Raji (cell line): ENCODE data around the gene MOV10L1.

Experiments used
- POLR2A ChIP-seq: IDR thresholded peaks from 2 replicates; pipeline ENCODE4 v1.6.1; 2011; ENCODE audit warnings: low read depth, low read length, control low read depth; ENCODE audit not compliant: insufficient read depth

MOV10L1 gene

GRCh38 chr22:50150161-50151129 is 60.6 kb downstream of the MOV10L1 start:
- TF ChIP-seq POLR2A: no peak

DNA sequence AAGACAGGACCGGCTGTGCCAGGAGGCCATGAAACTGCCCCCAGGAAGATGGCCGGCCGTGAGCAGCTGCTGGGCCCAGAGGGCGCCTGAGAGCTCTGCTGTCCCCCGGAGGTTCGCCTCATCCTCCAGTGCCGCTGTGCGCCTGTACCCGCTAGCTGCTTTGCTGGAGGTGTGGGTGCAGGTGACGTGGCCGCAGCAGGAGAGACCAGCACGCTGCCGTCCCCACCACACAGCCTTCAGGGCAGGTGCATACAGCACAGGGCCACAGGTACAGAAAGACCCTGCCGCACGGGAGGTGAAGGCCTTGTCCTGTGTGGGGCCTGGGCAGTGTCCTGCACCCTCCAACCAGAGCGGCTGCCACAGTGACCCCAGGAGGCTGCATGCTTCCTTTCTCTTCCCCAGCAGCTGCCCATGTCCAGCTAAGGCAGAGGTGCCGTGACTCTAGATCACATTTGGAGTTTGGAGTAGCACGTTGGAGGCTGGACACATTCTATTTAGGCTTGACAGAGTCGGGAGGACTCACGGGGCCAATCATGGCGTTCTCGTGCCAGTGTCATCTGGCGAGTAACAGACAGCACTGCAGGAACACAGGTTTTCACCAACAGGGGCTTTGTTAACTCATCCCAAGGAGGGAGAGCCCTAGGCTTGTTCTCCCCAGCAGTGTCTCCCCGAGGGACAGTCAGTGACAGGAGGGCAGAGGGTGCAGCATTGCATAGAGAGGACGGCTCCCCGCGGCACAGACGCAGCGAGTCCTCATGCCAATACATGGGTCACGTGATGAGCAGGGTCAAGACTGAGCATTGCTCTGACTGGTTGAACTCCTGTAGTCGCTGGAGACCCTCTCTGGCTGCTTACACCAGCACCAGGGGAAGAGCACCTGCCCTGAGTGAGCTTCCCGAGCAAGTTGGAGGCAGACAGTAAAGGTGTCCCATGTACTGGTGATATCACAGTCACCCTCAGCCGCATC is 62.0 kb downstream of the MOV10L1 start:
- no peak for TF ChIP-seq POLR2A

DNA sequence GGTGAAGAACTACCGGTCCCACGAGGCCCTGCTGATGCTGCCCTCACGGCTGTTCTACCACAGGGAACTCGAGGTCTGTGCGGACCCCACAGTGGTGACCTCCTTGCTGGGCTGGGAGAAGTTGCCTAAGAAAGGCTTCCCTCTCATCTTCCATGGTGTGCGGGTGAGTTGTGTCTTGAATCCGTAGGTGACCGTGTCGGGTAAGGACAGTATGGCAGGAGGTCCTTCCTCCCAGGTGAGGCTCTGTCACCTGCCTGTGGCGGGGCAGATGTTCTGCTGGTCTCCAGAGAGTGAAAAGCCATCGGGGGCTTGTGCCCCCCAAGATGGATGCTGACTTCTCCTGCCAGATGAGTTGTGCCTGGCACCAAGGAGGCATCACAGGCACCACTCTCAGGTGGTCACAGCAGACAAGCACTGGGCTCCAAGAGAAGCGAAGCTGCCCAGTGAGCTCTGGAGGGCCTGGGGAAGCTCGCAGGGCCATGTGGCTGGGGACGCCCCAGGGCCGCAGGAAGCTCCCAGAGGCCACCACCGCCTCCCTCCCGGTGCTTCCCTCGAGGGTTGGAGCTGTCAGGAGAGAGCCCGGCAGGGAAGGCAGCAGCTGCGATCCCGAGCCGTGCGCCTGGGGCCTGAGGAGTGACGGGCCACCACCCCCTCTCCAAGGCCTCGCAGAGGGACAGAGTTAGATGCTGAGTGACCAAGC is 63.4 kb downstream of the MOV10L1 start:
- no peak for TF ChIP-seq POLR2A

GRCh38 chr22:50153756-50154140 is 63.9 kb downstream of the MOV10L1 start:
- no peak for TF ChIP-seq POLR2A

GRCh38 chr22:50157709-50158375 is 68.0 kb downstream of the MOV10L1 start:
- TF ChIP-seq POLR2A: no peak

DNA sequence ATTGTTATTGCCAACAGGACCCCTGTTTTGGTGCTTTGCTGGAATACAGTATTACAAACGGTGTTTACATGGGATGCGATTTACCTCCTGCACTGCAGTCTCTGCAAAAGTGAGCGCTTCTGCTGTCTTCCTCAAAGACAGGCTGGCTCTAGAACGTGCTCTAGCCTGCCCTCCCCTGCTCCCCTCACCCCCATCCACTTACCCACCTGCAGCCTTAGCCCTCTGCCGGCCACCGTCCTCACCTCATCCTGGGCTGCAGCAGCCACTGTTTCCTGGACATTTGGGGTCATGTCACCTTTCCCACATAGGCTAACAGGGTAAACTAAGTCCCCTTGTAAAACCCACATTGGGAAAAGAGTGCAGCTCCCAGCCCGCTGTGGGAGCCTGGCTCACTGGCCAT is 71.1 kb downstream of the MOV10L1 start:
- TF ChIP-seq POLR2A: no peak

DNA sequence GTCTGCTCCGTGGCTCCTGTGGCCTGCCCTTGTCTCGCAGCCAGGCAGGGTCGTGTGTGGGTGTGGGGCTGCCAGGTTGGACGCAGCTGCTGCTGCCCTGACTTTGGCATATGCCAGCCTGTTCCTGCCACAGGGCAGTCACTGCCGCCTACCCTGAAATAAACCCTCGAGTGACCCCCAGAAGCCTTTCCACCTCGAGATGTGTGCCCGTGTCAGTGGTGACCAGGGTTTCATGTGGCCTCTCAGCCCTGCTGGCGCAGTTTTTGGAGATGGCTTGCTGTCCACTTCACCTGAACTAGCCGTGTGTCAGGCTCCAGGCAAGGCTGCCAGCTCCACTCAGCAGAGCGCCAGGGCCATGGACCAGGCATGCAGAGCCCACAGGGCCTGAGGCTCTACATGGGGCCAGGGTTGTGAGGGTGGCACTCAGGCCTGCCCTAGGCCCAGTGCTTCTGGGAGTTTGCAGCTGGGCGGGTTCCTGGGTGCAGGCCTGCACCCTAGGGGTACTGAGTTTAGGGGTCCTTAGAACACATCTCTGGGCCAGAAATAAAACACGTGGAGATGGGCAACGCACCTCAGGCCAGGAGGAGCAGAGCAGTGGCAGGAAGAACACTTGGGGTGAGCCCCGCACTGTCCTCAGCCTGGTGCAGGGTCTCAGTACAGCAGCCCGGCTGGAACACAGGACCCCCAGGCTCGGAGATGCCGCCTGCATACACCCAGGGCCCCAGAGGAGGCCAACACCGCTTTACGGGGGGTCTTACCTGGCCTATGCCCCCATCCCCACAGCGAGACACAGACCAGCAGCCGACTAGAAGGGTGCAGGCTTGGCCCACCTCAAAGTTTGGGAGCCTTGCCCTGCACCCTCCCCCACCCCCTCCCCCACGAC is 71.9 kb downstream of the MOV10L1 start:
- no peak for TF ChIP-seq POLR2A

DNA sequence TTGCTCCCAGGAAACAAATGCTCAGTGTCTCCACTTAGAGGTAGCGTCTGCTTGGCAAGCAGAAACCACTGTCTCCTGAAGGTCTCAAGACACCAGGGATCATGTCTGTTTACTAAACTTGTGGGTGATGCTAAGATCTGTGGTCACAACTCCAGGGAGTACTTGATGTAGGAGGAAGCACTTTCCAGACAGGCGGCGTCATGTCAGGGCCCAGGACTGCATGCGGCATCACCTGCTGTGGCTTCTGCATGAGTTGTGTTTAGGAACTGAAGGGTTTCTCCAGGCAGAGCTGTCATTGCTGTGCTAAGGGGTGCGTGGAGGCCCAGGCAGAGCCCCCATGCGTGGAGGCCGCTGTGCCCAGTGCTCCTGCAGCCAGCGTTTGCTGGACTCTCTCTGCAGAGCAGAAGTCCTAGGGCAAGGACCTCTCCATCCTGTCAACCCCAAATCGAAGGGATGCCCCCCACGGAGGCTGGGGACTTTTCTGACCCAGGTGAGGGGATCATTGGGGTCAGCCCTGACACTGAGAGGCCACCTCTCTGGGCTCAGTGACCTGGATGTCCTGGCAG is 72.7 kb downstream of the MOV10L1 start:
- TF ChIP-seq POLR2A: no peak

- TF ChIP-seq POLR2A: no peak
Observed at GRCh38 chr22:50165436-50166123, 75.8 kb downstream of the MOV10L1 start.

DNA sequence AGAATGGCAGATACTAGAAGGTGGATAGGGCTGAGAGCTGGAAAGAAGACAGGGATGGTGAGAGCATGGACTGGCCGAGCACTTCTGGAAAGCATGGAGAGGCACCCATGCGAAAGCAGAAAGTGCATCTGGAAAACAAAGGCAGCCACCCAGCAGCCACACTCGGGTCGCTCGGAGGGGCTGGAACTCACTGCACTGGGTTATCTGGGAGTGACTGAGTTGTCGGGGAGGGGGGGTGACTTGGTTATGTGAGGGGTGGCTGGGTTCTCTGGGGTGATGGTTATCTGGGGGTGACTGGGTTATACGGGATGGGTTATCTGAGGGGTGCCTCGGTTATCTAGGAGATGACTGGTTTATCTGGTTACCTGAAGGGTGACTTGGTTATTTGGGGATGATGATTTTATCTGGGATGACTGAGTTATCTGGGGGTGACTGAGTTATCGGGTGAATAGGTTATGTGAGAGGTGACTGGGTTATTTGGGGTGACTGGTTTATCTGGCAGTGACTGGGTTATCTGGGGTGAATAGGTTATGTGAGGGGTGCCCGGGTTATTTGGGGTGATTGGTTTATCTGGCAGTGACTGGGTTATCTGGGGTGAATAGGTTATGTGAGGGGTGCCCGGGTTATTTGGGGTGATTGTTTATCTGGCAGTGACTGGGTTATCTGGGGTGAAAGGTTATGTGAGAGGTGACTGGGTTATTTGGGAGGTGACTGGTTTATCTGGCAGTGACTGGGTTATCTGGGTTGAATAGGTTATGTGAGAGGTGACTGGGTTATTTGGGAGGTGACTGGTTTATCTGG is 78.1 kb downstream of the MOV10L1 start:
- no peak for TF ChIP-seq POLR2A

GRCh38 chr22:50169181-50169759 is 79.5 kb downstream of the MOV10L1 start:
- no peak for TF ChIP-seq POLR2A
